ENCODE measurements around the gene CGRRF1.

DNA sequence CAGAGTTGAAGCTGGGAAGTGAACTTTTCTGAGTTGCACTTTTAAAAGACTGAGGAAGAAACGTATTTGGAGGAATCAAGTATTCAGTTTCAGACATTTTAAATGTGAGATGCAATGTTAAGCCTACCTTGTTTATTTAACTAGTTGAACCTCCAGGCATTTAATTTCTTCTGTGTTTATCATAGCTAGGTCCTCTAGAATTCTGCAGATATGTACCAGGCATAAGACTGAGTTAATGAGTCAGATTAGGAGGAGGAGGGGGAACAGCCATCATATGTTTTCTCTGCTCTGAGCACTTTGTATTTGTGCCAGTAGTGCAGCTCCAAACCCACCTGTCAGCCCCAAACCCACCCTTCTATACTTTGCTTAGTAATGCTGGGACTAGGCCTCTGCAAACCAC, 40.8 kb downstream of the CGRRF1 start:
- TF ChIP-seq, protein P1, sequence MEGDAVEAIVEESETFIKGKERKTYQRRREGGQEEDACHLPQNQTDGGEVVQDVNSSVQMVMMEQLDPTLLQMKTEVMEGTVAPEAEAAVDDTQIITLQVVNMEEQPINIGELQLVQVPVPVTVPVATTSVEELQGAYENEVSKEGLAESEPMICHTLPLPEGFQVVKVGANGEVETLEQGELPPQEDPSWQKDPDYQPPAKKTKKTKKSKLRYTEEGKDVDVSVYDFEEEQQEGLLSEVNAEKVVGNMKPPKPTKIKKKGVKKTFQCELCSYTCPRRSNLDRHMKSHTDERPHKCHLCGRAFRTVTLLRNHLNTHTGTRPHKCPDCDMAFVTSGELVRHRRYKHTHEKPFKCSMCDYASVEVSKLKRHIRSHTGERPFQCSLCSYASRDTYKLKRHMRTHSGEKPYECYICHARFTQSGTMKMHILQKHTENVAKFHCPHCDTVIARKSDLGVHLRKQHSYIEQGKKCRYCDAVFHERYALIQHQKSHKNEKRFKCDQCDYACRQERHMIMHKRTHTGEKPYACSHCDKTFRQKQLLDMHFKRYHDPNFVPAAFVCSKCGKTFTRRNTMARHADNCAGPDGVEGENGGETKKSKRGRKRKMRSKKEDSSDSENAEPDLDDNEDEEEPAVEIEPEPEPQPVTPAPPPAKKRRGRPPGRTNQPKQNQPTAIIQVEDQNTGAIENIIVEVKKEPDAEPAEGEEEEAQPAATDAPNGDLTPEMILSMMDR (IDR thresholded peaks at IDR 0.05; ENCODE audit: low read depth, low read length, poor library complexity, severe bottlenecking) = no peak
- no peak for TF ChIP-seq EZH2phosphoT487 (IDR thresholded peaks at IDR 0.05; ENCODE audit: borderline replicate concordance, low read length)
